GM12891 (cell line): ENCODE data around the gene IRF1.

Source experiments
- DNase-seq: peaks from one replicate; pipeline ENCODE4 v3.0.0; 2011; ENCODE audit warnings: low spot score; ENCODE audit not compliant: insufficient read length
- FAIRE-seq: peaks from 2 replicates; lab custom pipeline; 2011; peaks lifted over from hg19 to GRCh38; lab: Jason Lieb, UNC
- PAX5 ChIP-seq: IDR thresholded peaks from 2 replicates; pipeline ENCODE4 v1.6.1; 2011; ENCODE audit warnings: low read length, moderate library complexity, mild to moderate bottlenecking; ENCODE audit not compliant: insufficient read depth, severe bottlenecking
- POLR2A ChIP-seq: IDR thresholded peaks from 2 replicates; pipeline ENCODE4 v1.6.1; 2011; ENCODE audit warnings: low read depth, low read length, control low read depth
- POLR2AphosphoS5 ChIP-seq: IDR thresholded peaks from 2 replicates; pipeline ENCODE4 v1.6.1; 2011; ENCODE audit warnings: low read depth, low read length, control low read depth
- POU2F2 ChIP-seq: IDR thresholded peaks from 2 replicates; pipeline ENCODE4 v1.6.1; 2011; ENCODE audit warnings: low read depth, mild to moderate bottlenecking, control low read depth, low read length, moderate library complexity
- SPI1 ChIP-seq: IDR thresholded peaks from 2 replicates; pipeline ENCODE4 v1.6.1; 2011; ENCODE audit warnings: low read depth, low read length, control low read depth
- TAF1 ChIP-seq: IDR thresholded peaks from 2 replicates; pipeline ENCODE4 v1.6.1; 2011; ENCODE audit warnings: low read depth, low read length, control low read depth

Gene IRF1

DNA sequence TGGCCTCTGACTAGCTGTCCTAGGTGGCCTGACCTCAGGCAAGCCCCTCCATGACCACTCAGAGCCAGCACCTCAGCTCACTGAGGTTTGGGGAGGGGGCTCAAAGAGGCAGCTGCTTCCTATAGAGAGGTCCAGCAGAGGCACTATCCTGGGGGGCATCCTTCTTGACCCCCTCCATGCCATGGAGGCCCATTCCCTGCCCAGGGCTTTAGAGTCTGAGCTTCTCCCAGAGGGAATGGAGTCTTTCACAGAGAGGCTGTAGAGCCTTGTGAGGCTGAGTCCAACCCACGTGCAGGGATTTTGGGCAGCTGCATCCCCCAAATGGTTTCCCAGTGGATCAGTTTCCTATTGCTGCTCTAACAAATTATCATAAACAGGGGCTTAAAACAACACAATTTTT, 16.9 kb downstream of the IRF1 start:
- FAIRE-seq (no peak), DNase-seq (no peak)
- TF ChIP-seq POLR2AphosphoS5 (no peak), POLR2A (no peak), PAX5 (no peak), SPI1 (no peak), TAF1 (no peak), POU2F2 (no peak)

DNA sequence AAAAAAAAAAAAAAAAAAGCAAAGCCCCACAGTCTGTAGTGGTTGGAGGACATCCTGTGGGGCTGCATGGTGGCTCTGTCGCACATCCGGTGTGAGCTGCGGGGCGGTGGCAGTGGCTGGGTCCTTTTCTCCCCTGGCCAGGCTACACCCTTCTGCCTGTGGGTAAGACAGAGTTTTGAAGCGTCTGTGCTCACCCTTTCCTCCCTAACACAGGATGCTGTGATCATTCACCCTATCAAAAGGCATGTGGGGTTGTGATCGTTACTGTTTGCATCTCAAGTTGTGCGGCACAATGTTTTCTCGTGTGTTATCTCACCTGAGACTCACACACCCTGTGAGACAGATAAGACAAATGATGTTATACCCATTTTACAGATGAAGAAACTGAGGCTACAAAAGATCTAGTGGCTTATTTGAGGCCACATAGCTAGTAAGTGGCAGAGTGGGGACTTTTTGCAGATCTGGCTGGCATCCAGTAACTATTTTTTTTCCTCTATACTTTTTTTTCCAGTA, 17.5 kb downstream of the IRF1 start:
- FAIRE-seq: peak; percentile 95
- TF ChIP-seq POLR2AphosphoS5 (peak; percentile 55; the same call in 1 of the 2 replicates), POLR2A (no peak)

DNA sequence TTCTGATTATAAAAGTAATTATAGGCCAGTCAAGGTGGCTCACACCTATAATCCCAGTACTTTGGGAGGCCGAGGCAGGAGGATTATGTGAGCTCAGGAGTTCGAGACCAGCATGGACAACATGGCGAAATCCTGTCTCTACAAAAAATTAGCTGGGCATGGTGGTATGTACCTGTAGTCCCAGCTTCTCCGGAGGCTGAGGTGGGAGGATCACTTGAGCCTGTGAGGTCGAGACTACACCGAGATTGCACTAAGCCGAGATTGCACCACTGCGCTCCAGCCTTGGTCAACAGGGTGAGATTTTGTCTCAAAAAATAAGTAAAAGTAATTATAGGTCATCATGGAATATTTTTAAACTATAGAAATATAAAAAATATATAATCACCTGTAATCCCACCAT, 18.1 kb downstream of the IRF1 start:
- DNase-seq (no peak), FAIRE-seq (no peak)
- TF ChIP-seq POU2F2 (no peak), POLR2AphosphoS5 (no peak), TAF1 (no peak), POLR2A (no peak)

More for the DNA sequence above, 17.5 kb downstream of the IRF1 start:
- no peak for DNase-seq

DNA sequence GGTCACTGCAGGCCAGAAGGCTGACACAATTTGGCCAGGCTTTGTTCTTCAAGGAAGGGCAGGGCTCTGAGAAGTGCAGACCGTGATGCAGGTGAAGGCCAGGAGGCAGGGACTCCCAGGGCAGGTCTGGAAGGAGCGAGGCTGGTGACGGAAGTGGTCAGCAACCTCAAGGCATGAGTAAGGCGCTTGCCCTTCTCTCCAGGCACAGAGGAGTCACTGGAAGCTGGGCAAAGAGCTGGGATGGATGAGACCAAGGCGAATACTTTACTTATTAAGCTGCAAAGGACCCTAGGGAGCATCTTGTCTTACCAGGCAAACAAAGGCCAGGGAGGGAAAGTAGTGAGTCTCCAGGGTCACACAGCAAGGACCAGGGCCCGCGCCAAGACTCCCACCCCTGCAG, 18.6 kb downstream of the IRF1 start:
- DNase-seq: no peak
- TF ChIP-seq TAF1: no peak
- no peak for TF ChIP-seq PAX5
- no peak for TF ChIP-seq POLR2A
- TF ChIP-seq SPI1: no peak
- no peak for TF ChIP-seq POLR2AphosphoS5
- TF ChIP-seq POU2F2: no peak
- FAIRE-seq: peak; percentile 33

DNA sequence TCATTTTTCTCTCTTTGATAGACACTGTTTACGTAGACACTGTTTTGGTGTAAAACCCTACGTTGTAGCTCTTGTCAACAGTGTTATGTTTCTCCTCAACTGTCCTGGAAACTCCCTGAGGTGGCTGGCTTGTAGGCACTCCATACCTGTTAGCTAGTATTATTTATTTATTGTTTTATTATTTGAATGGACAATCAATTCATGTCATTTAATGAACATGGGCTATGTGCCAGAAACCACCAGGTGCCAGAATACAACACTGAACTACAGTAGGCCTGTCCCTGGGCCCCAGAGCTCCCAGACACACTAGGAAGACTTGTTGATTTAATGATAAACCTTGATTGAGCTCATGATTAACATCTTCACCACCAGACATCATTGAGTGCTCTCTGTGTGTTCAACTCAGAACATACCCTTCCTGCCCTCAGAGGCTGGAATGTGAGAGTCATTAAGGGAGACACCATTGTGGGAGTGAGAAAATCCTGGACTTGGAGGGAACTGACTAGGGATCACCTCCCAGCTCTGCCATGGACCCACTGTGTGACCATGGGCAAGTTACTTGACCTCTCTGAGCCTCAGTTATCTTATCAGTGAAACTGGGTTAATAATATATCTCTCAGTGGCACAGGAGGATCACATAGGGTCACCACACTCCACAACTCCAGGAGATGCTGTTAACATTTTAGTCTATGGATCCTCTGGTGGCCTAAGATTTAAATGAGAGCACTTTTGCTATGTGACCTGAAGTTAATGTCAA, 19.2 kb downstream of the IRF1 start:
- FAIRE-seq: no peak
- TF ChIP-seq PAX5: no peak
- no peak for TF ChIP-seq SPI1
- TF ChIP-seq POLR2A: no peak
- TF ChIP-seq POLR2AphosphoS5: no peak
- TF ChIP-seq POU2F2: no peak
- no peak for TF ChIP-seq TAF1
- no peak for DNase-seq

DNA sequence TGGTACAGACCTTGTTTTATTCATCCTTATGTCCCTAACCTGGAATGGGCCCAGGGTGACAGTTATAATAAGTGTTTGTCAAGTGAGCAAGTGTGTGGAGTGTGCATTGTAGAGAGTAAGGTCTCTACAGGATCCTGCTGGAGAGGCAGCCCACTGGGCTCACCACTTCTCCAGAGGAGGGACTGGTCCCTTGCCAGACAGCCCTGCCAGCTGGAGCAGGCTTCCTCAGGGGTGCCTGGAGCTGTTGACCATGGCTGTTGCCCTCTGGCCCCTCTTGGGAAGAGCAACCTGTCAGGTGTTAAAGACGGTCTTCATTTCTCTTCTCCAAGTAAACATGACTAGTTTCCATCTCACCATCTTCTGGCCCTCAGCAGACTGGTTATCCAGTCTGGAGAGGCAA, 20.0 kb downstream of the IRF1 start:
- no peak for DNase-seq
- FAIRE-seq: no peak
- no peak for TF ChIP-seq PAX5
- TF ChIP-seq TAF1: no peak
- no peak for TF ChIP-seq POLR2A
- TF ChIP-seq POU2F2: no peak
- no peak for TF ChIP-seq SPI1
- TF ChIP-seq POLR2AphosphoS5: no peak

DNA sequence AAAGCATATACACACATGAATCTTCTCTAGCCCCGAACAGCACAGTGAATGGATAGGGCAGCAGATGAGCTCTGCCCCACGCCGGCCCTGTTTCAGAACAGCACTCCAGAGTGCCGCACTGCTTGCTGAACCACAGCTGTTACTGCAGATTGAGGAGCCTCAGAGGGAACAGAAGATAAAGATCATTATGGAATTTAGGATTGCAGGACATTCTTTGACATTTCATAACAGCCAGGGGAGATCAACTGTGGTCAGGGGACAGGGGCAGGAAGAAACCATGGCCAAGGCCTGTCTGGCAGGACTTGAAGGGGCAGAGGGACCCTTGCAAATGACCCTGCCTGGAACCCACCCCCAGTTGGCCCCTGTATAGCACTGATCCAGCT, 20.6 kb downstream of the IRF1 start:
- TF ChIP-seq SPI1 (no peak), PAX5 (no peak), POU2F2 (no peak), POLR2A (no peak), POLR2AphosphoS5 (no peak), TAF1 (no peak)
- no peak for DNase-seq
- FAIRE-seq: no peak

DNA sequence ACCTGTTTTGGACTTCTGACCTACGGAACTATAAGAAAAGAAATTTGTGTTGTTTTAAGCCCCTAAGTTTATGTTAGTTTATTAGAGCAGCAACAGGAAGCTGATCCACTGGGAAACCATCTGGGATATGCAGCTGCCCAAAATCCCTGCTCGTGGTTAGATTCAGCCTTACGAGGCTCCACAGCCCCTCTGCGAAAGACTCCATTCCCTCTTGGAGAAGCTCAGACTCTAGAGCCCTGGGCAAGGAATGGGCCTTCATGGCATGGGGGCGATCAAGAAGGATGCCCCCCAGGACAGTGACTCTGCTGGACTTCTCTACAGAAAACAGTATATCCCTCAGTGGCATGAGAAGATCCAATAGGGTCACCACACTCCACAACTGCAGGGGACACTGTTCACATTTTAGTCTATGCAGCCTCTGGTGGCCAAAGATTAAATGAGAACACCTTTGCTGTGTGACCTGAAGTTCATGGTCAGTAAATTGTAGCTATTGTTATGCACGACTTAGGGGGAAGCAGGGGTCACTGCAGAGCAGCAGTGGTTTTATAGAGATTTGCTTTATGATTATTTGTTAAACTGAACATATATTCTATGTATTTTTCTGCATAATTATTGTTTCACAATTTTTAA, 21.1 kb downstream of the IRF1 start:
- TF ChIP-seq SPI1: no peak
- TF ChIP-seq TAF1: no peak
- TF ChIP-seq POLR2AphosphoS5: no peak
- TF ChIP-seq POLR2A: no peak; the same call in 1 of the 2 replicates
- TF ChIP-seq POU2F2: no peak
- no peak for TF ChIP-seq PAX5
- no peak for DNase-seq
- FAIRE-seq: no peak

DNA sequence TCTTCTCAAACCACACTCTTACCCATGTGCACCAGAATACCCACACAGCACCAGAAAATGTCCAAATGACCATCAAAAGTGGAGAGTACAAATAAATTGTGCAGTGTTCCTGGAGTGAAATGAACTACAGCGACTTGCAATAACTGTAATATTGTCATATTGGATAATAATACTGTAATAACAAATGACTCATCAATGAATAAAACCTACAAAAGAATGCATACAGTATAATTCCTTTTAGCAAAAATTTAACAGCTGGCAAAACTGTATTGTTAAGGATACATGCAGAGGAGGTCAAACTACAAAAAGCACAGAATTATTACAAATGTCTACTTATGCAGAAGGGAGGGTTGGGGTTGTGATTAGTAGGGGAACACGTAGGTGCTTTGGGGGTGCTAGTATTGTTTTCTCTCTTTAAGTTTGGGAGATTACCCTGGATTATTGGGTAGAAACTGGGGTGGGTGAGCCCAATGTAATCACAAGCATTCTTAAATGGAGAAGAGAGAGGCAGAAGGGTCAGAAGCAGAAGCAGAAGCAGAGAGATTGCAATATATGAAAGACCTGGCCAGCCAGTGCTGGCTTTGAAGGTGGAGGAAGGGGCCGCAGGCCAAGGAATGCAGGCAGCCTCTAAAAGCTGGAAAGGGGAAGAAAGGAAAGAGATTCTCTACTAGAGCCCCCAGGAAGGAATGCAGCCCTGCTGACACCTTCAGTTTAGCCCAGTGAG, 21.8 kb downstream of the IRF1 start:
- DNase-seq (no peak), FAIRE-seq (no peak)
- TF ChIP-seq POLR2AphosphoS5: no peak
- no peak for TF ChIP-seq TAF1
- TF ChIP-seq SPI1: no peak
- no peak for TF ChIP-seq PAX5
- TF ChIP-seq POLR2A: no peak
- no peak for TF ChIP-seq POU2F2
